Measurements from ENCODE around the gene ERFE. TPM values are rescaled to one million over a fixed set of nuclear protein-coding genes. Genes with fewer than 3 reads are reported as not detected.
A peak's percentile ranks its signal among the peaks of the same experiment; 100 is the strongest.

ERFE gene
- total and polyA plus RNA-seq, 9 of the 15 experiments (the other 6 are each of a cell fraction or from before 2014, with no cell fraction given): 0.55 to 8.2 (median 3.7) TPM

GRCh38 chr2:238165288-238165921 is 6.6 kb downstream of the ERFE start:
- ATAC-seq (no peak), FAIRE-seq (no peak), DNase-seq (ENCODE audit: extremely low read depth in 1 of 4, low spot score in 3 of 4) (no peak)
- Histone ChIP-seq H3K4me3 (no peak overlapping the region), H3K9me3 (replicated peaks; ENCODE audit: control insufficient read depth, insufficient read depth, low read depth, low read length) (no peaks in the 10 kb centered on the region), H4K20me1 (replicated peaks; ENCODE audit: control insufficient read depth, insufficient read depth, low read length) (no peaks in the 10 kb centered on the region), H3K9me1 (ENCODE audit: control insufficient read depth, insufficient read depth, low read length) (peaks cover 4% of the 10 kb centered on the region), H3K4me2 (ENCODE audit: insufficient read depth, low read length) (no peak overlapping the region), H3K27me3 (ENCODE audit: control insufficient read depth in 2 of 2, insufficient read depth in 2 of 2, low read length in 2 of 2) (no peaks in the 10 kb centered on the region), H3K9ac (ENCODE audit: insufficient read depth in 1 of 2, low read depth in 2 of 2, low read length in 2 of 2) (peak overlapping the region in 1 of 2 experiments; percentile 6; a peak in 1 of 4 replicates), H3K79me2 (ENCODE audit: control insufficient read depth, insufficient read depth, low read length) (no peaks in the 10 kb centered on the region), H2AFZ (ENCODE audit: low read depth, low read length) (no peak overlapping the region), H3K27ac (ENCODE audit: extremely low read depth, low read depth, low read length) (no peak overlapping the region), H3K36me3 (ENCODE audit: control insufficient read depth, insufficient read depth, low read length) (peaks cover 18% of the 10 kb centered on the region), H3K4me1 (replicated peaks in 1 of 2; ENCODE audit: control insufficient read depth in 2 of 2, insufficient read depth in 2 of 2, low read length in 2 of 2) (peaks cover 33 to 52% of the 10 kb centered on the region in 2 experiments)
- TF ChIP-seq ARID3A (IDR thresholded peaks at IDR 0.05; ENCODE audit: borderline replicate concordance, low read depth, low read length) (no peak), POLR2G (IDR thresholded peaks at IDR 0.05; ENCODE audit: low read depth, low read length) (0 out of 2 replicates have a peak, but pooled peaks have one; percentile 32), SMARCB1 (IDR thresholded peaks at IDR 0.05; ENCODE audit: insufficient read length, low read depth) (no peak), CHD1 (IDR thresholded peaks at IDR 0.05; ENCODE audit: low read length) (no peak)
- CTCF ChIA-PET (ENCODE audit: low intra/inter-chr PET ratio): no interaction called here
- no TSS peak for BruUV-seq (replicated peaks)
- POLR2A ChIA-PET: interaction anchor here (0.6 to 0.9 kb wide), 2 partner anchors 18 to 21 kb away, joined by 3 read pairs; no protein-coding TSS in a partner anchor
- in situ Hi-C loops (cut with MboI) (no loop called here), intact Hi-C loops (cut with micrococcal nuclease) (loop anchor here (5.0 kb wide), 1 partner anchor 72 kb away; no protein-coding TSS in a partner anchor)
- WGBS (ENCODE audit: insufficient coverage, low coverage, missing lambda C conversion rate): 79% methylated on average over 9 of the region's 12 CpGs

All from K562 (cell line).